GM12891 (cell line): ENCODE results near the gene SMAD3.

Experiments
- PAX5 ChIP-seq: IDR thresholded peaks from 2 replicates; pipeline ENCODE4 v1.6.1; 2011; ENCODE audit warnings: low read length, moderate library complexity, mild to moderate bottlenecking; ENCODE audit not compliant: insufficient read depth, severe bottlenecking
- POLR2A ChIP-seq: IDR thresholded peaks from 2 replicates; pipeline ENCODE4 v1.6.1; 2011; ENCODE audit warnings: low read depth, low read length, control low read depth
- POLR2AphosphoS5 ChIP-seq: IDR thresholded peaks from 2 replicates; pipeline ENCODE4 v1.6.1; 2011; ENCODE audit warnings: low read depth, low read length, control low read depth
- SPI1 ChIP-seq: IDR thresholded peaks from 2 replicates; pipeline ENCODE4 v1.6.1; 2011; ENCODE audit warnings: low read depth, low read length, control low read depth
- TAF1 ChIP-seq: IDR thresholded peaks from 2 replicates; pipeline ENCODE4 v1.6.1; 2011; ENCODE audit warnings: low read depth, low read length, control low read depth

DNA sequence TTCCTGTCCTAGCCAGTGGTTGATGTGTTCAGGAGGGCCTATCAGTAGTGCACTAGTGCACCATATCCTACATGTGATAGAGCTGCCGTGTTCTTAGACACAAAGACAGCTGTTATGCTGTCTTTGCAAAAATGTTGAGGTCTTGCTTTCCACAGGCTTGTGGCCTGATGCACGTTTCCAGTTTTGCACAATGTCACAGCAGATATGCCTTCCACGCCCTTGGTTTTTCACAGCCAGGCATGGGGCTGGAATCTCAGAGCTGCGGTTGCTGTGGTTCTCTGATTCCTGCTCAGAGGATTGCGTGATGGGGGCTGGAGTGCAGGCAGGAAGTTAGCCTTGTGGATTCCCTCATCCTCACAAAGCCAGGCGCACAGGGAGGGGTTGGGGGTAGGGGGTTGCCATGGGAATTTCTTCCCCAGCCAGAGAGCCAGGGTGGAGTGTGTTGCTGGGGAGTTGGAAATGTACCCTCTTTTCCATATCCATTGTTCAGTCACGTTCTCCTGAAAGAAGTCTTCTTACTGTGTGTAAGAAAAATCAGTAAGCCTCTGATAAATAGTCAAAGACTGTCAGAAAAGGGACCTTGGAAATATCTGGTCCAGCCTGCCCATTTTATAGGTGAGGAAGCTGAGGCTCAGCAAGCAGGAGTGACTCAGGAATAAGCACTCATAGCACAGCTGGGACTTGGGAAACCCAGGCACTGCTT, 79.4 kb downstream of the SMAD3 start:
- TF ChIP-seq POLR2A (no peak), POLR2AphosphoS5 (no peak), TAF1 (no peak), PAX5 (no peak), SPI1 (no peak)
